KOPT-K1 (cell line): ENCODE results near the gene GTF2H1.
"Not testable (repeated sequence)": the region's sequence is repeated elsewhere in the genome, so short reads cannot be mapped to it uniquely, and the experiment has no call there.

ENCODE experiments used
- H3K27ac ChIP-seq: fragments of 200-600 bp; sonication (generic); 2 replicates; pipeline ENCODE4 v1.5.1; 2016; ENCODE audit warnings: antibody characterized with exemption, mild to moderate bottlenecking, low read depth, low read length; ENCODE audit not compliant: poor library complexity, severe bottlenecking
- H3K36me3 ChIP-seq: fragments of 200-600 bp; sonication (generic); 2 replicates; pipeline ENCODE4 v1.5.1; 2017; ENCODE audit warnings: antibody characterized with exemption, mild to moderate bottlenecking, low read length, moderate library complexity; ENCODE audit not compliant: insufficient read depth
- H3K9me3 ChIP-seq: fragments of 200-600 bp; sonication (generic); 2 replicates; pipeline ENCODE4 v1.5.1; 2017; ENCODE audit warnings: antibody characterized with exemption, low read length, mild to moderate bottlenecking; ENCODE audit not compliant: insufficient read depth, poor library complexity, severe bottlenecking

The GTF2H1 gene

DNA sequence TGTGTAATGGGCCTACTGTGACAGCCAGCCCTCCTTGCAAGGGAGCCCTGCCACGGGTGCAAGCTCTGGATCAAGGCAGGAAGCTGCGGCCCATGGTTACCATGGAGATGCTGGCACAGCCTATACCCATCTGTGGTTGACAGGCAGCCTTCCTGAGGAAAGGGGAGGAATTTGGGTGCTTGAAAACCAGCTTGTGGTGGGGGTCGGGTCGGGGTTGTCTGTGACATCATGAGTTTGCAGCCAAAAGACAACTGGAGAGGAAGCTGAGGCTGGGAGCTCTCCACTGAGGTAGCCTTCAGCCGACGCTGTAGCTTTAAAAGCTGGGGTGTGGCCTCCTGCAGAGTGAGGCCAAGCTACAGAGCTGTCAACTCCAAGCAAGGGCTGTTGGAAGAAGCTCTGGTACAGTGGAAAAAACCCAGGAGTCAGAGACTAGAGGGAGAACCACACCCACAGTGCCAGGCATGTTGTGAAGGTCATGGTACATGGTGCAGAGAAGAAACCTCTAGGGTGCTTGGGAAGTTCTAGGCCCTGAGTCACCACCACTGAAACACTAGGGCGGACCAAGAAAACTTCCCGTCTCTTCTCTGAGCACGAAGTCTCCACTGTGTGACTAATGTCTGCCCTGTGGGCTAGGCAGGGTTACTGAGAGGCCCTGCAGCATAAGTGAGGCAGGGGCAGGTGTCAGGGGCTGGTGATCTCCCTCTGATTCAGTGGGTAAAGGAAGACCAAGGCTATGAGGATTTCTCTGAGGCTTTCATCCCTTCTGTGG is 61.2 kb downstream of the GTF2H1 start:
- Histone ChIP-seq H3K27ac (peak overlapping the region; percentile 94), H3K9me3 (no peaks in the 10 kb centered on the region), H3K36me3 (no peaks in the 10 kb centered on the region)

DNA sequence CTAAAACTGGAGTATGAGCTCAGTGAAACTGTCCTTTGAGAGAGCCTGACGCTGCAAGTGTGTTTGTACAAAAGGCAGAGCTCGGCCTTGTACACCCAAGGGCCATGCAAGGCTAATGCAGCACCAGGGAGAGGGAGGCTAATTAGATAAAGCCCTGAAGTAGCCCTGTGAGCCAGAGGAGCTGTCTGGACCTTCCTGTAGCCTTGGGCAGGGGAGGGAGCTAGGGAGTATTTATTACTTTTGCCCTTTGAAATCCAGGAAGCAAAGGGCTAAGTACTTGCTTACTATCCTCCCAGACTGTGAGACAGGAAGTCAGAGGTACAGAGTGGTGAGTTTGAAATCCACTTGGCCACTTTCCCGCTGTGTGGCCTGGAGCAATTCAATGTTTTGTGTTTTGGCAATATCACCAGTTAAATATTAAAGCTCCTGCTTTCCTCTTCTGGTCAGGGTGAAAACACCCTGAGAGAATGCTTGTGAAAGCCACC is 61.8 kb downstream of the GTF2H1 start:
- Histone ChIP-seq H3K27ac (peak overlapping the region; percentile 94), H3K36me3 (no peaks in the 10 kb centered on the region), H3K9me3 (no peaks in the 10 kb centered on the region)

DNA sequence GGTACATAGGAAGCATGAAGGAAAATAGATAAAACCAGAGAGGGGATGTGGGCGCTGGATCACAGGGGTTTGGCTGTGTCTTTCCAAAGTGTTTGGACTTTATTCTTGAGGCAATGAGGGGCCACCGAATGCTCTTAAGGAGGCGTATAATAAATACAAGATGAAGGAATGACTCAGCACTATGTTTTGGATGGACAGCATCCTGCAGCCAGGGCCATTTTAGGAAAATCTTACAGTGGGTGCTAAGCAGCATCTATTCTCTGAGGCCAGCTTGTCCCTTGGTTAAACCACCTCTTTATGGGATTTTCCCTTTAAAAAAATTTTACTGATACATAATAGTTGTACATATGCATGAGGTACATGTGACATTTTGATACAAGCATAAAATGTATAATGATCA is 67.7 kb downstream of the GTF2H1 start:
- no peaks in the 10 kb centered on the region for H3K9me3 ChIP-seq
- no peak overlapping the region for H3K27ac ChIP-seq

GRCh38 chr11:18392434-18393321 is 70.3 kb downstream of the GTF2H1 start:
- H3K9me3 ChIP-seq, result no peaks in the 10 kb centered on the region
- H3K36me3 ChIP-seq, result peaks cover 23% of the 10 kb centered on the region
- peak overlapping the region; percentile 94 for H3K27ac ChIP-seq

More for the DNA sequence above, 67.7 kb downstream of the GTF2H1 start:
- 0 out of 2 replicates have a peak, but pooled peaks cover under 1% of the 10 kb centered on the region for H3K36me3 ChIP-seq

- Histone ChIP-seq H3K36me3 (peaks cover 33% of the 10 kb centered on the region), H3K27ac (peak overlapping the region; percentile 94), H3K9me3 (no peaks in the 10 kb centered on the region)
Observed at GRCh38 chr11:18393581-18394274, 71.4 kb downstream of the GTF2H1 start.

DNA sequence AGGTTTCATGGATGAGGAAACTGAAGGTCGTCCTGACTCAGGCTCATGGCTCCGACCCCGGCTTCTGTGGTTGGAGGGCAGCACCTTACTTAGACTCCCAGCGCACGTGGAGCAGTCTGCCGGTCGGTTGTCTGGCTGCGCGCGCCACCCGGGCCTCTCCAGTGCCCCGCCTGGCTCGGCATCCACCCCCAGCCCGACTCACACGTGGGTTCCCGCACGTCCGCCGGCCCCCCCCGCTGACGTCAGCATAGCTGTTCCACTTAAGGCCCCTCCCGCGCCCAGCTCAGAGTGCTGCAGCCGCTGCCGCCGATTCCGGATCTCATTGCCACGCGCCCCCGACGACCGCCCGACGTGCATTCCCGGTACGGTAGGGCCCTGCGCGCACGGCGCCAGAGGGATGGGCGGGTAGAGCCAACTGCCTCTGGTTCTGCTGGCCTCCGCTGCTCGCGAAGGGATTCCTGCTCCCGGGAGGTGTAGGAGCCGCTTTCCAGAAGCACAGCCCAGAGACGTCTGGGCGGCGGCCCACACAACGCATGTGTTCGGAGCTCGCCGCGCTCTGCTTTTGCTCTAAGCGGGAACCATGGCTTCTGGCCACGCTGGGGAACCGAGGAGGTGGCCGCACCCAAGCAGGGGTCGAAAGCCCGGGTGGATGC is 72.0 kb downstream of the GTF2H1 start, which contains the start of gene LDHA:
Gene LDHA, plus strand, starts transcription at position 289 of the 653 bp plus-strand sequence. CDS start 2,280 bp downstream, outside the sequence.
- H3K27ac ChIP-seq, result peak within 1 kb of the TSS; percentile 94
- H3K9me3 ChIP-seq, result no peaks in the 10 kb centered on the region
- peaks cover 40% of the 10 kb centered on the region for H3K36me3 ChIP-seq

DNA sequence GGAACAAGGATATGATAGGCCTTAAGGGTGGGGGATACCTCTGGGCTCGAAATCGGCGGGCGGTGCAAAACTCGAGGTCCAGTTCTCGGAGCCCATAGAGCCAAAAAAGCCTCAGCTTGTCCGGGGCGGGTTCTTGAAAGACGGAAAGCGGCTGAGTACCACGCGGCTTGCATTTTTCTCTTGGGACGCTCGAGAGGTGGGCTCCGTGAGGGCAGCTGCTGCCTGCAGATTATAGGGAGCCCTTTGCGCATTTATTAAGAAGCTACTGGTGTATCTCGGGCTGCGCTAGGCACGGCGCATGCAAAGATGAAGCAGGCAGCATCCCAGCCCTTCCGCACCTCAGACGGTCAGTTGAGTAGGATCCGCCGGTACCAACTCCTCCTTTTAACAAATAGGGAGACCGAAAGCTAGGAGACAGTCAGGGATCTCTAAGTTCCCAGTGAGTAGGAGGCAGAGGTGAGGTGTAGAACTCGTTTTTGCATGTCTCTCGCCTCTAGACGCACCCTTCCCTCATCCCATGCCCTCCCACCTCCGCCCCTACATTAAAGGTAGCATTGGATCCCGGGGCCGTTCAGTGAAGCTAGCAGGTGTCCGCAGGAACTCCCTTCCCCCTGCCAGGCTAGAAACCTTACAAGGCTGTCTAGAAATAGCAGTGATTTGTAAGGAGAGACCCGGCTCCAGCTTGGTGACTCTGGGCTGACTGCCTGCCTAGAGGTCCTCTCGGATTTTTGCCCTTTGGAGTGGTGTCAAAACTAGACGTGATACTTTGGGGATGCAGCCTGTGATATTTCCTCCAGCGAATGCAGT is 72.8 kb downstream of the GTF2H1 start:
- Histone ChIP-seq H3K9me3 (no peaks in the 10 kb centered on the region), H3K36me3 (peaks cover 47% of the 10 kb centered on the region), H3K27ac (peak overlapping the region; percentile 94)

- H3K9me3 ChIP-seq, result no peaks in the 10 kb centered on the region
- peak overlapping the region; percentile 94 for H3K27ac ChIP-seq
- H3K36me3 ChIP-seq, result peaks cover 55% of the 10 kb centered on the region
Observed at GRCh38 chr11:18395735-18396504, 73.6 kb downstream of the GTF2H1 start.

DNA sequence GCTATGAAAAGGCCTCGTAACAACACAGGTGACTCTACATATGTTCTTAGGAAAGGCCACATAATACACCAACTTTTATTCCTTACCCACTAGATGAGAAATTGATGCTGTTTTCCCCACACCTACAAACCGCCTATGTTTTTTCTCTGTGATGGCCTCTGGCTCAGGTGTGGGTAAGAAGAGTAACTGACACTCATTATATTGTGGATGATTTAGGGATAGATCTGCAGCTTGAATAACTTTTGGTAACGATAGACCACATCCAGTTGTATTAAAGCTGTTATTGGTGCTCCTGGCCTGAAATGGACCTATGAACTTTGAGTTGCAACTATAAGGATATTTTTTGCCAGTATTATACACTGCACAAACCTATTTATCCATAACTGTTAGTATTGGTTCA is 75.6 kb downstream of the GTF2H1 start:
- H3K9me3 ChIP-seq, result no peaks in the 10 kb centered on the region
- H3K36me3 ChIP-seq, result peaks cover 74% of the 10 kb centered on the region
- no peak overlapping the region for H3K27ac ChIP-seq

- not testable (repeated sequence) for H3K9me3 ChIP-seq, H3K27ac ChIP-seq
- H3K36me3 ChIP-seq, result peaks cover 98% of the 10 kb centered on the region
Observed at GRCh38 chr11:18401077-18401476, 78.7 kb downstream of the GTF2H1 start.

DNA sequence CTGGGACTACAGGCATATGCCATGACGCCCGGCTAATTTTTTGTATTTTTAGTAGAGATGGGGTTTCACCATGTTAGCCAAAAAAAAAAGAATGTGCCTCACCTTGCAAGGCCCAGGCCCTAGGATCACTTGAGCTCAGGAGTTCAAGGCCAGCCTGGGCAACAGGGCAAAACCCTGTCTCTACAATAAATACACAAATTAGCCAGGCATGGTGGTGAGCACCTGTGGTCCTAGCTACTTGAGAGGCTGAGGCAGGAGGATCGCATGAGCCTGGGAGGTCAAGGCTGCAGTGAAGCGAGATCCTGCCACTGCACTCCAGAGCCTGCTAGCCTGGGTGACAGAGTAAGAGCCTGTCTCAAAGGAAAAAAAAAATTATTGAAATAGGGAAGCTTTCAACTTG is 81.7 kb downstream of the GTF2H1 start:
- H3K36me3 ChIP-seq, result peaks cover 99% of the 10 kb centered on the region
- H3K9me3 ChIP-seq, result no peaks in the 10 kb centered on the region
- H3K27ac ChIP-seq, result no peak overlapping the region

DNA sequence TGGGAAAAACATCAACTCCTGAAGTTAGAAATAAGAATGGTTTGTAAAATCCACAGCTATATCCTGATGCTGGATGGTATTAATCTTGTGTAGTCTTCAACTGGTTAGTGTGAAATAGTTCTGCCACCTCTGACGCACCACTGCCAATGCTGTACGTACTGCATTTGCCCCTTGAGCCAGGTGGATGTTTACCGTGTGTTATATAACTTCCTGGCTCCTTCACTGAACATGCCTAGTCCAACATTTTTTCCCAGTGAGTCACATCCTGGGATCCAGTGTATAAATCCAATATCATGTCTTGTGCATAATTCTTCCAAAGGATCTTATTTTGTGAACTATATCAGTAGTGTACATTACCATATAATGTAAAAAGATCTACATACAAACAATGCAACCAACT is 85.0 kb downstream of the GTF2H1 start:
- H3K9me3 ChIP-seq, H3K27ac ChIP-seq: not testable (repeated sequence)
- peaks cover 68% of the 10 kb centered on the region for H3K36me3 ChIP-seq

GRCh38 chr11:18408558-18409291 is 86.4 kb downstream of the GTF2H1 start:
- Histone ChIP-seq H3K27ac (no peak overlapping the region), H3K36me3 (peaks cover 55% of the 10 kb centered on the region), H3K9me3 (no peaks in the 10 kb centered on the region)
